LHCN-M2 (cell line): ENCODE data around the gene DGKE. TPM values are rescaled to one million over a fixed set of nuclear protein-coding genes. Genes with fewer than 3 reads are reported as not detected.

Source experiments
- DNase-seq: peaks from one replicate; pipeline ENCODE4 v3.0.0-alpha.2; 2012; ENCODE audit warnings: low read depth
- total RNA-seq: library from RNA; depleted of rRNA; stranded (reverse); fragments of >200 nt; gene quantifications from 2 replicates; pipeline ENCODE4 v1.2.3, GENCODE V29; 2014

Gene DGKE
- total RNA-seq, 1 experiment from 2014 or later = 2.6 TPM

- DNase-seq = no peak
These were observed 13.2 kb downstream of the DGKE start for GRCh38 chr17:56847106-56847505.

- DNase-seq = no peak
These were observed 15.2 kb downstream of the DGKE start for GRCh38 chr17:56849131-56849530.

DNA sequence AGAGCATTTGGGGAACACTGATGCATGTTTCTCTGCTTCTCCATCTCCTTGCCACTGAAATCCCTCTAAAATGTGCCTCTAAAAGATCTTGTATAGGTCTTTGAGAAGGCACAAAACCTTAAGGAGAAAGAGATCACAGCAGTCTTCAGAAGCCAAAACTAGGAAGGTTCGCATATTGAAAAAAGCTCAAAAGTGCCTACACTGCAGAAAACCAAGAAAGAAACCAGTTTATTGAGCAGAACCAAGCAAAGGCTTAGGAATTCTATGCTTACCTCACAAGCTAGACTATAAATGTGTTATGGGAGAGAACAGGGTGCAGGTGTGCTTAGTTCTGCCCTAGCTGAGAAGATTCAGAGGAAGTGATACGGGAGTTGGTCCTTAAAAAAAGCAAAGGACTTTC, 16.6 kb downstream of the DGKE start:
- DNase-seq = no peak

DNA sequence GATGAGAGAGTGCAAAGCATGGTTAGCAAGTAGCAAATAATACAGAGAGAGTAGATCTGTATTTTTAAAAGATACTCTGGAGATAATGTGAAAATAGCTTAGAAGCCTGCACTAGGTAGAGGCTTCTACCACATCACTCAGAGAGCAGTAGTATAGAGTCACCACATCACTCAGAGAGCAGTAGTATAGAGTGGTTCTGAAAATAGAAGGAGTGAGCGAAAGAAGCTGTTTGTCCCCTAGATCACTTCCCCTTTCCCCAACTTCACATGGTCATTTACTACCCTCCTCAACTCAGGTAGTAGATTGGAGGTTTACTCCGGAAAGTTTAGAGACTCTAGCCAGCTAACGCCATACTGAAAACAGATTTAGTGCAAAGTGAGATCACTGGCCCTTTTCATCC, 17.1 kb downstream of the DGKE start:
- no peak for DNase-seq

GRCh38 chr17:56861899-56862298, 27.9 kb downstream of the DGKE start:
- no peak for DNase-seq

DNA sequence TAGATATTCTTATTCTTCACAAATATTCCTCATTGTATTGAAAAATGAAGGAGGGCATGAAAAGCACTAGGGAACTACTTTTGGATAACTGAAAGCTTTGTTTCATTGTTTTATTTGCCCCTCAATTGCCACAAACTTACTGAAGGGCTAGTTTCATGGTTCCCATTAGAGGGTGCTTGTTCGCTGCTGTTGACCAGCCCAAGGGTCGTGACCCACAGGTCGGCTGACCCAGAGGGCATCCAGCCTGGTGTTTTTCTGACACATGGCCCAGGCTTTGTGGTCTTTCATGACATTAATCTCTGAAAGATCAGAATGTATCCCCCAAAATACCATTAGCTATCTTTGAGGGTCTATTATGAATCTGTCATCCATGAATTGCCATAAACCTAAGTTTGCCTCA, 30.0 kb downstream of the DGKE start:
- DNase-seq = no peak

DNA sequence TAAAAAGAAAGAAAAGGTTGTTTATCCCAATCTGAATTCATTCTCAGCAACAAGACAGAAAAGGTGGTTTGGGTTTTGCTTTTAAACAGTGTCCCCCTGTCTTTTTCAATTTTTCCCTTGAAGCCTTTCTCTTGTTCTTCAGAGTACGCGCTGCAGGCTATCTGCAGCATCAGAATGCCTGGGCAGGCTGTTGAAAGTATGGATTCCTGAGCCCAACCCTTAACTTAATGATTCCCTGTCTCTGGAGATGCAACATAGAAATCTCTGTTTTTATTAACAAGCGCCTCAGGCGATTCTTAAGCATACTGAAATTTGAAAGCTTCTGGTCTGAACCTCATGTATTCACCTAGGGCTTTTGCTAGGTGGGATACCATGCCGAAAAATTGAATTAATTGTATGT, 32.1 kb downstream of the DGKE start:
- DNase-seq = no peak

DNA sequence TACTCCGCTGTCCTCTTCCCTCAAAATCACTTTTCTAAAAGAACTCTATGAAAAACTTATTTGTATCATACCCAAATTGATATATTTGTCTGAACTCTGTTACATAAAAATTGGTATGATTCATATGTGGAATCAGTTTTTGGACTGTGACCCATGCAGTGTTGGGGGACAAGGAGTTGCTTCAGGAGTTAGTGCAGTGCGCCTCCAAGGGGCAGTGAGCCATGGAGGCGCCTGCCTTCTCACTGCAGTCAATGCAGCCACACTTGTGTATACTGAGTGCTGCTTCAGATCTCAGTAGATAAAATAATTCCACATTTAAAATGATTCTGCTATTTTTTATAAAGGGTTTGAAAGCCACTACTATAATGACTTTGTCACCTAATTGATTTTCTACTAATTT, 32.5 kb downstream of the DGKE start:
- peak; percentile 9 for DNase-seq

GRCh38 chr17:56867948-56868376, 34.0 kb downstream of the DGKE start:
- DNase-seq = peak; percentile 15

GRCh38 chr17:56868716-56869115, 34.8 kb downstream of the DGKE start:
- no peak for DNase-seq

- DNase-seq = no peak
These were observed 36.2 kb downstream of the DGKE start for GRCh38 chr17:56870081-56870651.

DNA sequence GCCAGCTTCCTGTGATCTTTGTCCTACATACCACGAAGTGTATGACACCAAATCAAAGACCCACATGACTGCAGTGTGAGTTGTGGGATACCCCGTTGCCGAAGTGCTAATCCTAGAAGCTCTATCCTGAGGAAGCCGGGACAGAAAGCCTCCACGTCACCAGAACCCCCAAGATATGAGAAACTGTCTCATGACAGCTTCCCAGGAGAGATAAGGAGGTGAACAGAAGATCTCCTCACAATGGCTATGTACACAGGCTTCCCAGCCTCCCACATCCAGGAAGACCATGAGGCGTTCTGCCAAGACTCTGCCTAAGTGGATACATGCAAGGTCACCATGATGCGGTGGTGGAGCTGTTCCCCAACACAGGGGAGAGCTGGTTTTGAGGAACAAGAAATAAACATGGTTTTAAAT, 42.8 kb downstream of the DGKE start:
- no peak for DNase-seq

DNA sequence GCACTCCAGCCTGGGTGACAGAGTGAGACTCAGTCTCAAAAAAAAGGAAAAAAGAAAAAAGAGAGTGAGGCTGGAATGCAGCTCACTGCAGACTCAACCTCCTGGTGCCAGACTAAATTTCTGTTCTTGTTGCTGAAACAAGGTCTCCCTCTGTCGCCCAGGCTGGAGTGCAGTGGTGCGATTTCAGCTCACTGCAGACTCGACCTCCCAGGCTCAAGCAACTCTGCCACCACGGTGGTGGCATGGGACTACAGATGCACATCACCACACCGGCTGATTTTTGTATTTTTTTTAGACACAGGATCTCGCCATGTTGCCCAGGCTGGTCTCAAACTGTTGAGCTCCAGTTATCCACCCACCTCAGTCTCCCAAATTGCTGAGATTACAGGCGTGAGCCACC, 45.3 kb downstream of the DGKE start:
- no peak for DNase-seq

DNA sequence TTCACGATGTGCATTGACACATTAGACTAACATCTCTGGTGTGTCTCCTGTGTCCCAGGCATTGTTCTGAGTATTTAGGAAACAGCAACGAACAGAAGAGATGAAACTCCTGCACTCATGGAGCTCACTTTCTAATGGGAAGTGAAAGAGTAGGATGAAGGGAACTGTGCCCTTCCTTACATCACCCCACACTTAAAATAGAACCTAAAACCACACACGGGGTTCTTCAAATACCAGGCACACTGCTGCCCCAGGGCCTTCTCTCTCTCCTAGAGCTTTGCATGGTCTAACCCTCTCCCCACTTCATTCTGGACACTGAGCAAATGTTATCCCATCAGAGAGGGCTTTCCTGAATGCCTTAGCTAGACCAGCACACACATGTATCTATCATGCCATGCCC, 46.2 kb downstream of the DGKE start:
- no peak for DNase-seq

- DNase-seq = no peak
These were observed 46.6 kb downstream of the DGKE start for GRCh38 chr17:56880571-56880970.

DNA sequence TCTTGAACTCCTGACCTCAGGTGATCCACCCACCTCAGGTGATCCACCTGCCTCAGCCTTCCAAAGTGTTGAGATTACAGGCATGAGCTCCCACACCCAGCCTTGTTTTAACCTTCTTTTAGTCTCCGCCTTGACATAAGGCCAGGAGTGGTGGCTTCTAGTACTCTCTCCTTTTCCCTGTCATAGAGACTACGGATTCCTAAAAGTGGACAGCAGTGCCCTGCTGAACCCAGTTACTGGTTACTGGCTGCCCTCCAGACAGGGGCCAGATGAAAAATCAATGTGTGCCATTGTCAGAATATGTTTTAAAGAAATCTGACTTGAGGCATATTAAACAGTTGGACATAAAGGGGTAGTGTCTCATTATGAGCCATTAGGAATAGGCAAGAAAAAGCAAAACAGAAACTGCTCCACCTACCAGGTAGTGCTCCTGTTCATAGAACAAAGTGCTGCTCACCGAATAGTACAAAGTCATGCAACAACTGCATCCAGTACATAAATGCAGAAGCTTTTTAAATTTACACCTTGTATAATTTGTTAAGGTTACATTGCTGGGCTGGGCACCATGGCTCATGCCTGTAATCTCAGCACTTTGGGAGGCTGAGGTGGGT, 47.8 kb downstream of the DGKE start:
- DNase-seq = no peak

DNA sequence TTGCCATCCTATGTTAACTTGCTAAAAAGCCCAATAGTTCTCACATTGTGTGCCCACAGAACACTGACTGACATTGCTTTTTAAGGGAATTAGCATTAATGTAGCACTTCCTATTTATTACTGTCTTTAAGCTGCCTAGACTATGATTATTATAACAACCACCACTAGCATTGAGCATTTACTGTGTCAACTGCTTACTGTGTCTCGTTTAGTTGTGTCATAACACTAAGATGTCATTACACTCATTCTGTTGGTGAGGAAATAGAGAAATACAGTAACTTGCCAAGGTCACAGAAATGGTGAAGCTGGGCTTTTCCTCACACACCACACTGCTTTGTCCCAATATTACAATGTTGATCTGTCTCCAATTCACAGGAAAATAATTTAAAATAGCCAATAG, 49.7 kb downstream of the DGKE start:
- no peak for DNase-seq

DNA sequence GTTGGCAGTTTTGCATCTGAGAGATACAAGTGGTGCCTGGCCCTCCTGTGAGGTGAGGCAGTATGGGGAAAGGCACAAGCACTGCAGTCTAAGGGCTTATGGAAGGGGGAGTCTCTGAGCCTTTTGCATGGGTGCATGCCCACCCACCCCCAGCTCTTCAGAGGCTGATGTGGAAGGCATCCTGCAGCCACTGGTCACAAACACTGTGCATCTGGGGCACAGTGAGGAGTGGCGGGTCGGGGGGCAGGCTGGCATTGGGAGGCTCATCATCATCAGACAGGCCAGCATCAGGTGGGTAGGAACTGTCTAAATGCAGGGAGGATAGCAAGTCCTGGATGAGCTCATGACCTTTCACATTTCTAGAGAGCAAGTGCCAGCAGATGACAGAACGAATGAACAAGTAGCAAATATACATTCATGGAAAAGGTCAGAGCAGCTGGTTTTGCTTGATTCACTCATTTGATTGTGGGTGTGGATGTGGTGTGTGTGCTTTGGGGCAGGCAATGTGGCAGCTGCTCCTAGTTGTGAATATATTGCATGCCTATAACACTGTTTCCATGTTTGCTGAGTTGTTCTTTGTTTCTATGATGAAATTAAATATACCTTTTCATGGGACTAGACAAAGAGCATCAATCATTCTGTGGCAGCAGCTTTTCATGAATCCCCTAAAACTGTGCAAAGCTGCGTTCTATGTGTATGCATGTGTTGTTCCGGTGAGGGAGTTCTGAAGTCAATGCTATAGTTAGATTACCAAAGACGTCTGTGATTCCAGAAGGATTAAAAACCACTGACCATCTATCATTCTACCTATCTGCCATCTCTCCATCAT, 50.7 kb downstream of the DGKE start:
- DNase-seq = no peak

DNA sequence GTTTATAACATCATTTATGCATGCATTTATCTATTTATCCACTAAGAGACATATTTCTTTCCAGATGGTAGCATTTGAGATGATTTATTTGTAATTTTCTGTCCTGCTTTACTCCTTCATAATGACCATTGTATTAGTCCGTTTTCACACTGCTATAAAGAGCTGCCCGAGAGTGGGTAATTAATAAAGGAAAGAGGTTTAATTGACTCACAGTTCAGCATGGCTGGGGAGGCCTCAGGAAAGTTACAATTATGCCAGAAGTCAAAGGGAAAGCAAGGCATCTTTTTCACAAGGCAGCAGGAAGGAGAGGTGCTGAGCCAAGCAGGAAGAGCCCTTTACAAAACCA, 51.3 kb downstream of the DGKE start:
- DNase-seq = no peak

DNA sequence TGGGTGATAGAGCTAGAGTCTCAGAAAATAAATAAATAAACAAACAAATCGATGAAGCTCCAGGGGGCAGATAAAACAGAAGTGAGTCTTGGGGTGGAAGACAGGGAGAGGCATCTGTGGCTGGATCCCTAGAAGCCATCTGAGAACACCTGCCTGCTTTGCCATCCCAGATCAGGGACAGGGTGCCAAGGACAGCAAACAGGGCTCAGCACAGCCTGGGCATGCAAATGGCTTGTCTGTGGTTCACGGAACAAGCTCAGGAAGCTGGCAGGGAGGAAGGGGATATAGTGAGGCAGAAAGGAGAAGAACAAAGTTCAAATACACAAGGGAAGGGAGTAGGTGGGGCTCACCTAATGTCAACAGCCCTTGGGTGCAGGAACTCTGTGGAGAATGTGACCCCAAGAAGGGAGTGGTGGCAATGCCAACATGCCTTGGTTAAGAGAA, 52.4 kb downstream of the DGKE start:
- no peak for DNase-seq

- peak; percentile 30 for DNase-seq
These were observed 53.2 kb downstream of the DGKE start for GRCh38 chr17:56887105-56887504.

DNA sequence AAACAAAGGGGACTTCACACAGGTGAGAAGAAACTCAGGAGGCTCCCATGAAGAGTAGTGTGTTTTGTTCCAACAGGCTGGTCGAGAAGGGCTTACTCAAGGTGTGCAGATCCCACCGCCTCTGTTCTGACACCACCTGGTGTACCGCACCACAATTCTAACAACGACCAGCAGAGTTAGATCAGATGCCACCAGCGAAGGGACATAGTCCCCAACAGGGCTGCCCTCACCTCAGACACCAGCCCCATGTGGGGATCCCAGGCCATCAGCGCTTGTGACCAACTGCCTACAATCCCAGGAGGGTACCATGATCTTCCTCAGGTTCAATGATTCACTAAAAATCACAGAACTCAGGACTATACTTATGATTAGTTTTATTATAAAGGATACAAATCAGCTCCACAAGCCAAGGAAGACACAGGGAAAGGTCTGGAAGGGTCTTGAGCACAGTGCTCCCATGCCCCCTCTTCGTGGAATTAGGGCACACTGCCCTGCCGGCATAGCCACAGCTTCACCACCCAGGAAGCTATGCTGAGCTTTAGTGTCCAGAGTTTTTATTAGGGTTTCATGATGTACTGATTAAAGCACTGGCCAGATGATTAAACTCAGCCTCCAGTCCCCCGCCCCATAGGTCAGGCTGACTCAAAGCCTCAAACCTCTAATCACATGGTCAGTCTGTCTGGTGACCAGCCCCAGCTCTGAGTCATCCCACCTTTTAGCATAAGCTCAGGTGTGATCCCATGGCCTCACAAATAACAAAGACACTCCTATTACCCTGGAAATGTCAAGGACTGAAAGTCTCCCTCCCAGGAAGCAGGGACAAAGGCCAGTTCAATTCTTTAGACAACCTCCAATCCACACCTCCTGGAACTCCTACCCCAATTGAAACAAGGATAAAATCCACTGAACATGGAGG, 53.9 kb downstream of the DGKE start:
- DNase-seq = no peak
